HG03135 (cell line): ENCODE results near the gene TP73.
A peak's percentile ranks its signal among the peaks of the same experiment; 100 is the strongest.
"Not testable (repeated sequence)": the region's sequence is repeated elsewhere in the genome, so short reads cannot be mapped to it uniquely, and the experiment has no call there.

ENCODE experiments used
- ATAC-seq: cut with Tn5 transposase; IDR thresholded peaks from one replicate; pipeline ENCODE4 v1.9.1; 2021; ENCODE audit warnings: mild to moderate bottlenecking, moderate library complexity; ENCODE audit not compliant: unreplicated experiment

The TP73 gene

GRCh38 chr1:3740042-3740441, 87.7 kb downstream of the TP73 start:
- ATAC-seq: no peak

- no peak for ATAC-seq
Observed at GRCh38 chr1:3740752-3741151, 88.4 kb downstream of the TP73 start.

- ATAC-seq: no peak
Observed at GRCh38 chr1:3741566-3742438, 89.5 kb downstream of the TP73 start.

GRCh38 chr1:3742439-3743298, 90.4 kb downstream of the TP73 start:
- ATAC-seq: no peak

- ATAC-seq: no peak
Observed at GRCh38 chr1:3743421-3743820, 91.1 kb downstream of the TP73 start.

- ATAC-seq: no peak
Observed at GRCh38 chr1:3743826-3744225, 91.5 kb downstream of the TP73 start.

GRCh38 chr1:3744646-3745045, 92.3 kb downstream of the TP73 start:
- no peak for ATAC-seq

- ATAC-seq: no peak
Observed at GRCh38 chr1:3745071-3745470, 92.8 kb downstream of the TP73 start.

GRCh38 chr1:3745590-3746381, 93.5 kb downstream of the TP73 start:
- ATAC-seq: no peak

GRCh38 chr1:3746389-3746829, 94.1 kb downstream of the TP73 start:
- ATAC-seq: peak; percentile 17

- ATAC-seq: peak; percentile 76
Observed at GRCh38 chr1:3746830-3747521, 94.7 kb downstream of the TP73 start.

- ATAC-seq: no peak
Observed at GRCh38 chr1:3747522-3747848, 95.2 kb downstream of the TP73 start.

- no peak for ATAC-seq
Observed at GRCh38 chr1:3747903-3748302, 95.6 kb downstream of the TP73 start.

- ATAC-seq: not testable (repeated sequence)
Observed at GRCh38 chr1:3748316-3748900, 96.1 kb downstream of the TP73 start.

- no peak for ATAC-seq
Observed at GRCh38 chr1:3749512-3749911, 97.2 kb downstream of the TP73 start.

GRCh38 chr1:3750741-3751140, 98.4 kb downstream of the TP73 start:
- no peak for ATAC-seq

- ATAC-seq: no peak
Observed at GRCh38 chr1:3752400-3752945, 100.2 kb downstream of the TP73 start, which contains the start of gene CCDC27. TSS of gene CCDC27 (plus strand) at chr1:3752450. CDS start at chr1:3752482, 32 bp downstream.

GRCh38 chr1:3753656-3754454, 101.5 kb downstream of the TP73 start:
- no peak for ATAC-seq

- ATAC-seq: no peak
Observed at GRCh38 chr1:3756394-3756793, 104.1 kb downstream of the TP73 start.
